ENCODE results near the gene HSPA12B. TPM values are rescaled to one million over a fixed set of nuclear protein-coding genes. Genes with fewer than 3 reads are reported as not detected.

HSPA12B gene
- total RNA-seq = under 1 TPM in 1 of 2 experiments, not detected in 1; 0.08 TPM

GRCh38 chr20:3732327-3733118 lies at the start of gene HSPA12B:
HSPA12B (plus strand) TSS chr20:3732685; CDS start chr20:3738675, 5,990 bp downstream.
- Mint-ChIP-seq H3K27me3 (peaks cover 55% of the 10 kb centered on the region), H3K4me3 (no peak within 1 kb of the TSS), H3K4me1 (peaks cover 5% of the 10 kb centered on the region), H3K9me3 (no peaks in the 10 kb centered on the region), H3K27ac (no peak within 1 kb of the TSS), H3K36me3 (ENCODE audit: low read depth) (no peaks in the 10 kb centered on the region)
- POLR2A ChIA-PET = no interaction called here
- CTCF ChIA-PET = no interaction called here
- no peak for DNase-seq

GRCh38 chr20:3685341-3685740 lies 47.1 kb upstream of the HSPA12B start:
- no peaks in the 10 kb centered on the region for H3K36me3 Mint-ChIP-seq (ENCODE audit: low read depth)
- peaks cover 2% of the 10 kb centered on the region for H3K4me1 Mint-ChIP-seq
- POLR2A ChIA-PET = no interaction called here
- DNase-seq = no peak
- H3K4me3 Mint-ChIP-seq = no peak overlapping the region
- CTCF ChIA-PET = no interaction called here
- no peaks in the 10 kb centered on the region for H3K9me3 Mint-ChIP-seq
- peaks cover 48% of the 10 kb centered on the region for H3K27me3 Mint-ChIP-seq
- no peak overlapping the region for H3K27ac Mint-ChIP-seq

GRCh38 chr20:3686421-3686820 lies 46.1 kb upstream of the HSPA12B start:
- no peaks in the 10 kb centered on the region for H3K36me3 Mint-ChIP-seq (ENCODE audit: low read depth)
- H3K27ac Mint-ChIP-seq = no peak overlapping the region
- POLR2A ChIA-PET = no interaction called here
- peaks cover 37% of the 10 kb centered on the region for H3K27me3 Mint-ChIP-seq
- no peak for DNase-seq
- no peaks in the 10 kb centered on the region for H3K9me3 Mint-ChIP-seq
- CTCF ChIA-PET = no interaction called here
- H3K4me3 Mint-ChIP-seq = no peak overlapping the region
- no peaks in the 10 kb centered on the region for H3K4me1 Mint-ChIP-seq

GRCh38 chr20:3686867-3687321 lies 45.6 kb upstream of the HSPA12B start:
- no peak for DNase-seq
- ChIA-PET POLR2A (no interaction called here), CTCF (interaction anchor here (1.5 kb wide), 1 partner anchor 10 kb away, joined by 8 read pairs; no protein-coding TSS in a partner anchor)
- Mint-ChIP-seq H3K4me3 (no peak overlapping the region), H3K36me3 (ENCODE audit: low read depth) (no peaks in the 10 kb centered on the region), H3K9me3 (no peaks in the 10 kb centered on the region), H3K27ac (no peak overlapping the region), H3K4me1 (no peaks in the 10 kb centered on the region), H3K27me3 (peaks cover 35% of the 10 kb centered on the region)

GRCh38 chr20:3687655-3688054 lies 44.8 kb upstream of the HSPA12B start:
- peaks cover 31% of the 10 kb centered on the region for H3K27me3 Mint-ChIP-seq
- no peaks in the 10 kb centered on the region for H3K4me1 Mint-ChIP-seq
- no peaks in the 10 kb centered on the region for H3K36me3 Mint-ChIP-seq (ENCODE audit: low read depth)
- no peaks in the 10 kb centered on the region for H3K9me3 Mint-ChIP-seq
- ChIA-PET CTCF (interaction anchor here (1.5 kb wide), 1 partner anchor 11 kb away, joined by 8 read pairs; no protein-coding TSS in a partner anchor), POLR2A (no interaction called here)
- H3K27ac Mint-ChIP-seq = no peak overlapping the region
- H3K4me3 Mint-ChIP-seq = no peak overlapping the region
- no peak for DNase-seq

- no peaks in the 10 kb centered on the region for H3K9me3 Mint-ChIP-seq
- no peaks in the 10 kb centered on the region for H3K4me1 Mint-ChIP-seq
- CTCF ChIA-PET = no interaction called here
- peaks cover 15% of the 10 kb centered on the region for H3K27me3 Mint-ChIP-seq
- POLR2A ChIA-PET = no interaction called here
- H3K4me3 Mint-ChIP-seq = no peak overlapping the region
- no peaks in the 10 kb centered on the region for H3K36me3 Mint-ChIP-seq (ENCODE audit: low read depth)
- DNase-seq = no peak
- H3K27ac Mint-ChIP-seq = no peak overlapping the region
These were observed 42.5 kb upstream of the HSPA12B start for GRCh38 chr20:3689978-3690377.

GRCh38 chr20:3690413-3690812 lies 42.1 kb upstream of the HSPA12B start:
- ChIA-PET CTCF (interaction anchor here (0.7 kb wide), 2 partner anchors 13 to 739 kb away, joined by 3 read pairs; no protein-coding TSS in a partner anchor), POLR2A (no interaction called here)
- H3K4me1 Mint-ChIP-seq = no peaks in the 10 kb centered on the region

GRCh38 chr20:3691306-3691705 lies 41.2 kb upstream of the HSPA12B start:
- DNase-seq = no peak
- CTCF ChIA-PET = interaction anchor here (0.7 kb wide), 2 partner anchors 14 to 738 kb away, joined by 3 read pairs; no protein-coding TSS in a partner anchor
- Mint-ChIP-seq H3K9me3 (no peaks in the 10 kb centered on the region), H3K4me3 (no peak overlapping the region), H3K36me3 (ENCODE audit: low read depth) (no peaks in the 10 kb centered on the region), H3K27ac (no peak overlapping the region), H3K27me3 (peaks cover 11% of the 10 kb centered on the region), H3K4me1 (no peaks in the 10 kb centered on the region)
- POLR2A ChIA-PET = no interaction called here

More at GRCh38 chr20:3690413-3690812, 42.1 kb upstream of the HSPA12B start:
- Mint-ChIP-seq H3K4me3 (no peak overlapping the region), H3K27ac (no peak overlapping the region), H3K27me3 (peaks cover 12% of the 10 kb centered on the region), H3K9me3 (no peaks in the 10 kb centered on the region), H3K36me3 (ENCODE audit: low read depth) (no peaks in the 10 kb centered on the region)
- no peak for DNase-seq

GRCh38 chr20:3691897-3692296 lies 40.6 kb upstream of the HSPA12B start:
- POLR2A ChIA-PET = no interaction called here
- no peaks in the 10 kb centered on the region for H3K4me1 Mint-ChIP-seq
- H3K9me3 Mint-ChIP-seq = no peaks in the 10 kb centered on the region
- H3K27me3 Mint-ChIP-seq = peaks cover 6% of the 10 kb centered on the region
- CTCF ChIA-PET = no interaction called here
- no peak overlapping the region for H3K4me3 Mint-ChIP-seq
- no peak for DNase-seq
- H3K27ac Mint-ChIP-seq = no peak overlapping the region
- no peaks in the 10 kb centered on the region for H3K36me3 Mint-ChIP-seq (ENCODE audit: low read depth)

GRCh38 chr20:3692706-3693294 lies 39.7 kb upstream of the HSPA12B start:
- Mint-ChIP-seq H3K36me3 (ENCODE audit: low read depth) (no peaks in the 10 kb centered on the region), H3K27me3 (peaks cover 5% of the 10 kb centered on the region)
- CTCF ChIA-PET = interaction anchor here (0.6 kb wide), 1 partner anchor 10 kb away, joined by 5 read pairs; no protein-coding TSS in a partner anchor

GRCh38 chr20:3693376-3693775 lies 39.1 kb upstream of the HSPA12B start:
- Mint-ChIP-seq H3K9me3 (no peaks in the 10 kb centered on the region), H3K36me3 (ENCODE audit: low read depth) (no peaks in the 10 kb centered on the region), H3K27me3 (no peaks in the 10 kb centered on the region), H3K27ac (no peak overlapping the region), H3K4me3 (no peak overlapping the region), H3K4me1 (no peaks in the 10 kb centered on the region)
- ChIA-PET CTCF (interaction anchor here (0.6 to 1.4 kb wide), 2 partner anchors 11 to 17 kb away, joined by 4 to 5 read pairs; no protein-coding TSS in a partner anchor), POLR2A (no interaction called here)
- DNase-seq = no peak

More at GRCh38 chr20:3692706-3693294, 39.7 kb upstream of the HSPA12B start:
- POLR2A ChIA-PET = no interaction called here
- no peak for DNase-seq
- no peaks in the 10 kb centered on the region for H3K9me3 Mint-ChIP-seq
- no peak overlapping the region for H3K4me3 Mint-ChIP-seq
- H3K27ac Mint-ChIP-seq = no peak overlapping the region
- no peaks in the 10 kb centered on the region for H3K4me1 Mint-ChIP-seq

- CTCF ChIA-PET = interaction anchor here (0.6 to 2.3 kb wide), 4 partner anchors 16 to 79 kb away, joined by 3 to 10 read pairs (median 4); no protein-coding TSS in a partner anchor
- no peaks in the 10 kb centered on the region for H3K4me1 Mint-ChIP-seq
- POLR2A ChIA-PET = no interaction called here
- H3K4me3 Mint-ChIP-seq = no peak overlapping the region
- no peaks in the 10 kb centered on the region for H3K36me3 Mint-ChIP-seq (ENCODE audit: low read depth)
- no peak overlapping the region for H3K27ac Mint-ChIP-seq
- no peaks in the 10 kb centered on the region for H3K27me3 Mint-ChIP-seq
- H3K9me3 Mint-ChIP-seq = no peaks in the 10 kb centered on the region
- DNase-seq = no peak
These were observed 37.6 kb upstream of the HSPA12B start for GRCh38 chr20:3694864-3695263.

GRCh38 chr20:3696200-3696599 lies 36.3 kb upstream of the HSPA12B start:
- no peak overlapping the region for H3K4me3 Mint-ChIP-seq
- no peaks in the 10 kb centered on the region for H3K27me3 Mint-ChIP-seq
- ChIA-PET POLR2A (interaction anchor here (0.7 kb wide), 1 partner anchor 286 kb away, joined by 3 read pairs; no protein-coding TSS in a partner anchor), CTCF (interaction anchor here (0.6 to 1.5 kb wide), 8 partner anchors 15 to 449 kb away, joined by 3 to 7 read pairs (median 3); no protein-coding TSS in a partner anchor)
- H3K27ac Mint-ChIP-seq = no peak overlapping the region
- no peak for DNase-seq
- no peaks in the 10 kb centered on the region for H3K36me3 Mint-ChIP-seq (ENCODE audit: low read depth)
- no peaks in the 10 kb centered on the region for H3K9me3 Mint-ChIP-seq
- H3K4me1 Mint-ChIP-seq = no peaks in the 10 kb centered on the region

All from activated CD4-positive, alpha-beta memory T cell treated with anti-CD3 and anti-CD28 coated beads, Interleukin-2, amount 10 ng/mL, durations not matched to agents 7 days and 5 days (primary cell).